Keratinocyte (primary cell): ENCODE results near the gene DPP7.

ENCODE experiments used
- EZH2 ChIP-seq: IDR thresholded peaks from one replicate; pipeline ENCODE4 v1.6.1; 2012; ENCODE audit warnings: inconsistent platforms, mild to moderate bottlenecking, low read length, moderate library complexity
- TF ChIP-seq, protein P1 (sequence below), 3 experiments: IDR thresholded peaks in 1 of 3; conservative IDR thresholded peaks in 1 of 3; optimal IDR thresholded peaks in 1 of 3; 2 replicates in 2 of 3; 3 replicates in 1 of 3; pipeline versions ENCODE3 to v1.5.1; 2011; ENCODE audit warnings: low read length in 3 of 3, mild to moderate bottlenecking in 3 of 3, moderate library complexity in 2 of 3, control low read depth in 1 of 3, inconsistent platforms in 1 of 3; ENCODE audit not compliant: insufficient read depth in 2 of 3; ENCODE audit errors: extremely low read depth in 1 of 3

DNA sequence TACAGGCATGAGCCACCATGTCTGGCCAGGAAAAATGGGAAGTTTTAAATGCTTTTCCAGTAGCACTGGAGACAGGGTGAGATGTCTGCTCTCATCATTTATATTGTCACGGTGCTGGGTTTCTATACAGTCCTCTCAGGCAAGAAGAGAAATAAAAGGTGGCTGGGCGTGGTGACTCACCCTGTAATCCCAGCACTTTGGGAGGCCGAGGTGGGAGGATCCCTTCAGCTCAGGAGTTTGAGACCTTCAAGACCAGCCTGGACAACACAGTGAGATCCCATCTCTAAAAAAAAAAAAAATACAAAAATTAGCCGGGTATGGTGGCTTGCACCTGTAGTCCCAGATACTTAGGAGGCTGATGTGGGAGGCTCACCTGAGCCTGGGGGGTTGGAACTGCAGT lies 19.7 kb upstream of the DPP7 start:
- TF ChIP-seq, protein P1, sequence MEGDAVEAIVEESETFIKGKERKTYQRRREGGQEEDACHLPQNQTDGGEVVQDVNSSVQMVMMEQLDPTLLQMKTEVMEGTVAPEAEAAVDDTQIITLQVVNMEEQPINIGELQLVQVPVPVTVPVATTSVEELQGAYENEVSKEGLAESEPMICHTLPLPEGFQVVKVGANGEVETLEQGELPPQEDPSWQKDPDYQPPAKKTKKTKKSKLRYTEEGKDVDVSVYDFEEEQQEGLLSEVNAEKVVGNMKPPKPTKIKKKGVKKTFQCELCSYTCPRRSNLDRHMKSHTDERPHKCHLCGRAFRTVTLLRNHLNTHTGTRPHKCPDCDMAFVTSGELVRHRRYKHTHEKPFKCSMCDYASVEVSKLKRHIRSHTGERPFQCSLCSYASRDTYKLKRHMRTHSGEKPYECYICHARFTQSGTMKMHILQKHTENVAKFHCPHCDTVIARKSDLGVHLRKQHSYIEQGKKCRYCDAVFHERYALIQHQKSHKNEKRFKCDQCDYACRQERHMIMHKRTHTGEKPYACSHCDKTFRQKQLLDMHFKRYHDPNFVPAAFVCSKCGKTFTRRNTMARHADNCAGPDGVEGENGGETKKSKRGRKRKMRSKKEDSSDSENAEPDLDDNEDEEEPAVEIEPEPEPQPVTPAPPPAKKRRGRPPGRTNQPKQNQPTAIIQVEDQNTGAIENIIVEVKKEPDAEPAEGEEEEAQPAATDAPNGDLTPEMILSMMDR (optimal IDR thresholded peaks at IDR 0.05 in 1 of 3, IDR thresholded peaks at IDR 0.05 in 1 of 3, conservative IDR thresholded peaks at IDR 0.05 in 1 of 3; ENCODE audit: extremely low read depth in 1 of 3, insufficient read depth in 2 of 3, low read length in 3 of 3), result no peak
- TF ChIP-seq EZH2, result no peak
